Fibroblast of lung (primary cell): ENCODE data around the gene SLC25A44. TPM values are rescaled to one million over a fixed set of nuclear protein-coding genes. Genes with fewer than 3 reads are reported as not detected.

Experiments used
- DNase-seq, 2 donors: peaks; one replicate each; pipeline versions ENCODE4 v3.0.0 to v3.0.0-alpha.2; 2010; ENCODE audit warnings: low read depth in 2 of 2
- H2AFZ ChIP-seq: 2 replicates; pipeline ENCODE4 v1.5.1; 2012; ENCODE audit warnings: low read length, control low read depth, inconsistent platforms
- H3K27ac ChIP-seq: 2 replicates; pipeline ENCODE4 v1.5.1; 2011; ENCODE audit warnings: low read length, control low read depth; ENCODE audit not compliant: insufficient read depth
- H3K27me3 ChIP-seq: 2 replicates; pipeline ENCODE4 v1.5.1; 2011; ENCODE audit warnings: mild to moderate bottlenecking, low read length; ENCODE audit not compliant: control insufficient read depth, insufficient read depth
- H3K36me3 ChIP-seq: 2 replicates; pipeline ENCODE4 v1.5.1; 2011; ENCODE audit warnings: low read length; ENCODE audit not compliant: control insufficient read depth, insufficient read depth
- H3K4me1 ChIP-seq: 2 replicates; pipeline ENCODE4 v1.5.1; 2011; ENCODE audit warnings: low read length; ENCODE audit not compliant: control insufficient read depth, insufficient read depth; ENCODE audit errors: extremely low read depth
- H3K4me2 ChIP-seq: 2 replicates; pipeline ENCODE4 v1.5.1; 2011; ENCODE audit warnings: low read length, control low read depth; ENCODE audit not compliant: insufficient read depth; ENCODE audit errors: extremely low read depth
- H3K4me3 ChIP-seq, 4 experiments: fragments of 200-600 bp in 1 of 4; sonication (generic) in 1 of 4; replicated peaks in 1 of 4; 2 replicates each; pipeline ENCODE4 v1.5.1; 2011 to 2016; ENCODE audit warnings: low read length in 4 of 4, low read depth in 3 of 4, mild to moderate bottlenecking in 3 of 4, control low read depth in 2 of 4, inconsistent platforms in 1 of 4, mixed read lengths in 1 of 4; ENCODE audit not compliant: insufficient read depth in 1 of 4; ENCODE audit errors: control extremely low read depth in 1 of 4
- H3K79me2 ChIP-seq: 2 replicates; pipeline ENCODE4 v1.5.1; 2012; ENCODE audit warnings: mild to moderate bottlenecking, low read length, inconsistent platforms; ENCODE audit not compliant: control insufficient read depth, insufficient read depth
- H3K9ac ChIP-seq: 2 replicates; pipeline ENCODE4 v1.5.1; 2011; ENCODE audit warnings: mild to moderate bottlenecking, low read length, control low read depth; ENCODE audit not compliant: insufficient read depth
- H3K9me3 ChIP-seq: 2 replicates; pipeline ENCODE4 v1.5.1; 2012; ENCODE audit warnings: low read depth, low read length; ENCODE audit not compliant: control insufficient read depth, insufficient read depth
- H4K20me1 ChIP-seq: 2 replicates; pipeline ENCODE4 v1.5.1; 2011; ENCODE audit warnings: low read length; ENCODE audit not compliant: control insufficient read depth, insufficient read depth; ENCODE audit errors: extremely low read depth
- EZH2 ChIP-seq: IDR thresholded peaks from 2 replicates; pipeline ENCODE4 v1.5.1; 2012; ENCODE audit warnings: low read length, control low read depth, mild to moderate bottlenecking; ENCODE audit errors: missing control alignments
- polyA plus RNA-seq, 2 donors: library from polyadenylated mRNA; depleted of rRNA in 1 of 2; stranded (reverse) in 1 of 2; unstranded in 1 of 2; fragments of >200 nt; gene quantifications; 2 replicates each; pipeline ENCODE4 v1.2.1, GENCODE V29; 2011 to 2012; ENCODE audit warnings: missing spikeins in 1 of 2
- total RNA-seq: library from RNA; depleted of rRNA; stranded (reverse); fragments of >200 nt; gene quantifications from 2 replicates; pipeline ENCODE4 v1.2.1, GENCODE V29; 2014
- TF ChIP-seq, protein P1 (sequence below), 2 donors: IDR thresholded peaks in 1 of 2; conservative IDR thresholded peaks in 1 of 2; 1 replicate in 1 of 2; 2 replicates in 1 of 2; pipeline ENCODE4 v1.5.1; 2011 to 2012; ENCODE audit warnings: low read length in 2 of 2, control low read depth in 1 of 2, inconsistent platforms in 1 of 2, low read depth in 1 of 2, mild to moderate bottlenecking in 1 of 2

Gene SLC25A44
- total and polyA plus RNA-seq, 2 donors (not counting 1 experiment from before 2014, with no cell fraction given) = 8.4 to 32.1 TPM

DNA sequence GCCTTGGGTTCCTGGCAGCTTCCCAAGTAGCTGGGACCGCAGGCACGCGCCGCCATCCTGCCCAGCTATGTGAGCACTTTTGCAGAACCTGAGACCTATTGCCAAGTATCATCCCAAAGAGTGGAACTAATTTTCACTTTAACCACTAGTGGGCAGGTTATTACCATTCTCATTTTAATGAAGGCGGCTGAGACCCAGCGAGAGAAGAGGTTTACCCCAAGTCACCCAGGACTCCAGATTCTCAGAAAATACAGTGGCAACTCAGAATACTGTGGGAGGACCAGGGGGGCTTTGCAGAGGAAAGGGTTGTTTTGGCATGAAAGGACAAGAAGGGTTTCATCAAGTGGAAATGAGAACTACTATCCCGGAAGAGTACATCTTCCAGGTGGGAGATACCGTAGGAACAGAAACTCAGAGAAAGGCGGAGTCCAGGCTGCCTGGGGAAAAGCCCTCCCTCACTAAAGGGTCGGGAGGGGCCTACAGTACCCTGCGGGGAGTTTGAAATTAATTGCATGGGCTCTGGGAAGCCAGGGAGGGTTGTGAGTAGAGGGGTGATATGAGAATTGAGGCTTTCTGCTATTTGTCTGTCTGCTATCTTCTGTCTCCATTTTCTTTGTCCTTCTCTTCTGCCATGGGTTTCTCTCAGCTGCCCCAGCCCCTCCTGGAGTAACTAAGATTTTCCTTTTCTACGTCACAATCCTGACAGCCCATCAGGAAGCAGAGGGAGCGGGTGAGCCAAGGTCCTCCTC is 47.7 kb upstream of the SLC25A44 start:
- H3K27me3 ChIP-seq = peaks cover 7% of the 10 kb centered on the region
- no peak overlapping the region for H2AFZ ChIP-seq
- peak overlapping the region; percentile 27 for H3K4me2 ChIP-seq
- peaks cover 13% of the 10 kb centered on the region for H3K4me1 ChIP-seq
- no peaks in the 10 kb centered on the region for H4K20me1 ChIP-seq
- no peak overlapping the region for H3K9ac ChIP-seq
- H3K27ac ChIP-seq = no peak overlapping the region
- peaks cover 3% of the 10 kb centered on the region for H3K36me3 ChIP-seq
- DNase-seq = peak; percentile 92 to 94
- peak overlapping the region in 1 of 4 experiments; percentile 1 for H3K4me3 ChIP-seq
- TF ChIP-seq EZH2 = no peak
- TF ChIP-seq, protein P1, sequence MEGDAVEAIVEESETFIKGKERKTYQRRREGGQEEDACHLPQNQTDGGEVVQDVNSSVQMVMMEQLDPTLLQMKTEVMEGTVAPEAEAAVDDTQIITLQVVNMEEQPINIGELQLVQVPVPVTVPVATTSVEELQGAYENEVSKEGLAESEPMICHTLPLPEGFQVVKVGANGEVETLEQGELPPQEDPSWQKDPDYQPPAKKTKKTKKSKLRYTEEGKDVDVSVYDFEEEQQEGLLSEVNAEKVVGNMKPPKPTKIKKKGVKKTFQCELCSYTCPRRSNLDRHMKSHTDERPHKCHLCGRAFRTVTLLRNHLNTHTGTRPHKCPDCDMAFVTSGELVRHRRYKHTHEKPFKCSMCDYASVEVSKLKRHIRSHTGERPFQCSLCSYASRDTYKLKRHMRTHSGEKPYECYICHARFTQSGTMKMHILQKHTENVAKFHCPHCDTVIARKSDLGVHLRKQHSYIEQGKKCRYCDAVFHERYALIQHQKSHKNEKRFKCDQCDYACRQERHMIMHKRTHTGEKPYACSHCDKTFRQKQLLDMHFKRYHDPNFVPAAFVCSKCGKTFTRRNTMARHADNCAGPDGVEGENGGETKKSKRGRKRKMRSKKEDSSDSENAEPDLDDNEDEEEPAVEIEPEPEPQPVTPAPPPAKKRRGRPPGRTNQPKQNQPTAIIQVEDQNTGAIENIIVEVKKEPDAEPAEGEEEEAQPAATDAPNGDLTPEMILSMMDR (conservative IDR thresholded peaks at IDR 0.05 in 1 of 2, IDR thresholded peaks at IDR 0.05 in 1 of 2; ENCODE audit: low read depth in 1 of 2, low read length in 2 of 2) = peak; percentile 61
- H3K9me3 ChIP-seq = no peaks in the 10 kb centered on the region
- no peaks in the 10 kb centered on the region for H3K79me2 ChIP-seq

DNA sequence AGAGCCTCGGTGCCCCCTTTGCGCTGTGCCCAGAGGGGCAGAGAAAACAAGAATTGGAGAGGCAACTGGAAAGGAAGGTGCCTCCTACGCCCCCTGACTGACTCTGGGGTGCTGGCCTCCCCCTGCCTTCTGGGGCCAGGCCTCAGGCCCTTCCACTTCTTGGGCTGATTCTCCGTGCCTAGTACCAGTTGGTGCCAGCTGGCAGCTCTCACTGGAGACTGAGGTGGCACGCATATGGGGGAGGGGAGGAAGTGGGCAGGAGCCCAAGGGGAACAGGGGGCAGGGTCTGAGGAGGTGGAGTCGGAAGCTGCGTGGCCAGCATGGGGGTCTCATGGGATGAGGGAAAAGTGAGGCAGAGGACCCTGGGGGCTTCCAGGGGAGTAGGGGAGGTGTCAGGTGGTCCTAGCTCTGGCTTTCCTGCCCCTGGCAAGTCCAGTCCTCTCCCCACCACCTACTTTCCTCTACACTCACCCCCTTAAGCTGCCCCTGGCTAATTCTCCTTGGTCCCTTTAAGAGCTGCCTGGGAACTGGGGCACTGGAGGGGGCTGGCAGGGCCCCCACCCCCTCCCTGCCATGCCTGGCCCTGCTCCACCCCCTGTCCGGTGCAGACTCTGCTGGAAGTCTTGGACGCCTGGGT is 47.0 kb upstream of the SLC25A44 start:
- Histone ChIP-seq H3K27me3 (peaks cover 7% of the 10 kb centered on the region), H3K79me2 (no peaks in the 10 kb centered on the region), H3K4me3 (no peak overlapping the region), H3K4me2 (peak overlapping the region; percentile 27), H4K20me1 (no peaks in the 10 kb centered on the region), H3K27ac (no peak overlapping the region), H3K9ac (no peak overlapping the region), H2AFZ (no peak overlapping the region), H3K9me3 (no peaks in the 10 kb centered on the region), H3K36me3 (no peaks in the 10 kb centered on the region), H3K4me1 (peaks cover 10% of the 10 kb centered on the region)
- TF ChIP-seq EZH2 = no peak
- TF ChIP-seq, protein P1 (conservative IDR thresholded peaks at IDR 0.05 in 1 of 2, IDR thresholded peaks at IDR 0.05 in 1 of 2; ENCODE audit: low read depth in 1 of 2, low read length in 2 of 2) = no peak
- DNase-seq = no peak

DNA sequence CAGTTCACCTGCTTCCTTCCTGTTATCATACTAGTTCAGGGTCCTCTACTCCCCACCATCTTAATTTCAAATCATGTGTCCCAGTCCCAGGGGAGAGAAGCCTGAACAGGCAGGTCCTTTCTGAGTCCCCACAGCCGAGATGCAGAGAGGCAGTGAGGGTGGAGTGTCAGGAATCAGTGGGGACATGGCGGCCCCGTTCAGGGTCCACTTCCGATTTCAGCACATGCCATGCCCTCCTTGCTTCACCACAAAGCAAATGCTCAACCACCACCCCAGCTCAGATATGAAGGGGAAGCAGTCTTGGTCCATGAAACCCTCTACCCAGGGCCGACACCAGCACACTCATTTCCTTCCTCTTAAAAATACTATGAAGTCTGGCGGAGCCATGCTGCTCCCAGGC is 45.7 kb upstream of the SLC25A44 start:
- peaks cover 10% of the 10 kb centered on the region for H3K4me1 ChIP-seq
- H3K27ac ChIP-seq = no peak overlapping the region
- no peaks in the 10 kb centered on the region for H3K36me3 ChIP-seq
- no peak overlapping the region for H3K9ac ChIP-seq
- no peaks in the 10 kb centered on the region for H4K20me1 ChIP-seq
- no peak overlapping the region for H2AFZ ChIP-seq
- H3K27me3 ChIP-seq = peaks cover 7% of the 10 kb centered on the region
- TF ChIP-seq, protein P1 (conservative IDR thresholded peaks at IDR 0.05 in 1 of 2, IDR thresholded peaks at IDR 0.05 in 1 of 2; ENCODE audit: low read depth in 1 of 2, low read length in 2 of 2) = no peak
- TF ChIP-seq EZH2 = no peak
- no peak overlapping the region for H3K4me3 ChIP-seq
- H3K9me3 ChIP-seq = no peaks in the 10 kb centered on the region
- no peak overlapping the region for H3K4me2 ChIP-seq
- DNase-seq = no peak
- no peaks in the 10 kb centered on the region for H3K79me2 ChIP-seq
